Upper lobe of left lung (tissue), 6 donors: ENCODE results near the gene BLOC1S5. TPM values are rescaled to one million over a fixed set of nuclear protein-coding genes. Genes with fewer than 3 reads are reported as not detected.

Experiments
- ATAC-seq, 2 donors: fragments of 200-7000 bp; cut with Tn5 transposase; one replicate each; pipeline ENCODE4 v1.9.1; 2022; ENCODE audit warnings: mild to moderate bottlenecking in 2 of 2, moderate library complexity in 2 of 2; ENCODE audit not compliant: low FRiP score in 2 of 2
- DNase-seq, 2 donors: peaks; one replicate each; pipeline ENCODE4 v3.0.0-alpha.2; 2019 to 2020
- H3K27ac ChIP-seq, 4 donors: fragments of 200-600 bp; sonication (generic); one replicate each; pipeline ENCODE4 v1.5.1; 2016 to 2019
- H3K27me3 ChIP-seq, 4 donors: fragments of 200-600 bp; sonication (generic); one replicate each; pipeline ENCODE4 v1.5.1; 2017 to 2019
- H3K36me3 ChIP-seq, 4 donors: fragments of 200-600 bp; sonication (generic); one replicate each; pipeline ENCODE4 v1.5.1; 2016 to 2019
- H3K4me1 ChIP-seq, 4 donors: fragments of 200-600 bp; sonication (generic); one replicate each; pipeline ENCODE4 v1.5.1; 2018 to 2019
- H3K4me3 ChIP-seq, 4 donors: fragments of 200-600 bp; sonication (generic); one replicate each; pipeline ENCODE4 v1.5.1; 2017 to 2019; ENCODE audit warnings: mild to moderate bottlenecking in 2 of 4, moderate library complexity in 1 of 4
- H3K9me3 ChIP-seq, 4 donors: fragments of 200-600 bp; sonication (generic); one replicate each; pipeline ENCODE4 v1.5.1; 2018 to 2019
- CTCF ChIP-seq, 6 experiments: fragments of 450-650 bp in 4 of 6; fragments of 200-600 bp in 2 of 6; sonication (generic) in 2 of 6; IDR thresholded peaks; one replicate each; pipeline ENCODE4 v1.5.1; 2016 to 2019; ENCODE audit warnings: antibody characterized with exemption in 6 of 6
- EP300 ChIP-seq, 4 donors: sonication (generic); formaldehyde crosslinking; IDR thresholded peaks; one replicate each; pipeline ENCODE4 v1.5.1; 2017; ENCODE audit warnings: antibody characterized with exemption in 4 of 4, control low read depth in 2 of 4
- POLR2A ChIP-seq, 4 donors: fragments of 450-650 bp; IDR thresholded peaks; one replicate each; pipeline ENCODE4 v1.5.1; 2016 to 2017; ENCODE audit warnings: antibody characterized with exemption in 4 of 4, mild to moderate bottlenecking in 2 of 4
- POLR2AphosphoS5 ChIP-seq, 2 donors: sonication (generic); formaldehyde crosslinking; IDR thresholded peaks; one replicate each; pipeline ENCODE4 v1.5.1; 2017; ENCODE audit warnings: antibody characterized with exemption in 2 of 2
- WGBS, 2 donors: methylation state at CpG; one replicate each; pipeline ENCODE4 v1.1.5; 2017 to 2018; 5-methylcytosine and 5-hydroxymethylcytosine counted together
- total RNA-seq, 6 donors: library from RNA; depleted of rRNA in 4 of 6; stranded (reverse); fragments of >200 nt in 4 of 6; gene quantifications; one replicate each; pipeline versions ENCODE4 v1.1.0 to v1.2.1, GENCODE V29; 2016 to 2021
- donor health status: DM: no; HTN: no; CAD: no; lungs with moderate emphysema.
- donor health status: DM: no; HTN: yes; CAD: no; lungs with severe emphysema.

Gene BLOC1S5
- total RNA-seq, 6 donors from 2014 or later, result 10.0 to 15.0 (median 11.9) TPM

DNA sequence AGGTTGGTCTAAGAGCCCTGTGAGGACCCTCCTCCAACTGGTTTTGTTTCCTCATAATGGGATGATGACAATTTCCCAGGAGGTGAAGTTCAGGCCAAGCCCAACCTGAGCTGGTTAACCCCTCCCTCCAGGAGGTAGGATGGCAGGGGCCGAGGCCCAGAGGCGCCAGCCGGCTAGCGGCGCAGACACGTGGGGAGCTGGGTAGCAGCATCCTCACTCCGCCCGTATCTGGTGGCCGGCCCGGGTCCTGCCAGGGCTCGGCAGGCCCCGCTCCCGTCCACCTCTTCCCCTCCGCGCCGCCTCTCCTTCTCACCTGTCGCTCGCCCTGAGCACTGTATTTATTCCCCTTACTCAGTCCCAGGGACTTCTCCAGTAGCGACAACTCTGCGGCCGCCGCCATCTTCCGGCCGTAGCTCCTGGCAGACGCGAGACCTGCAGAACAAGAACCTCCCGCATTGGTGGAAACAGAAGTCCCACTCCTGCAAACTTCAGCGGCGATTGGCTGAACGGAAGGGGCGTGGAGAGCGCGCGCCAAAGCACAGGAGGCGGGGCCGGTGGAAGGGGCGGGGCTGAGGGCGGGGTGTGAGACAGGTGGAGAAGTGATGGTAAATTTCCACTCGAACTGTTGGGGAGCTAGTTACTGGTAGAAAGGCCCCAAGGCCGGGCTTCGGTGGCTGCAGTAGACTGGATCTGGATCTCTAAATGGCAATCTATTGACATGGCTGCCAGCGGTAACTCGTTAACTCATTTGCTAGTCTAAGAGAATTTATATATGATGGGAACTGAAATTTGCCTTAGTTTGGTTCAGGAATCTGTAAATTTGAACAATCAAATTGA is 38.2 kb upstream of the BLOC1S5 start, which contains the start of gene EEF1E1:
TSS of gene EEF1E1 (minus strand) at position 427 of the 837 bp plus-strand sequence. CDS start at position 400, 27 bp downstream.
- Histone ChIP-seq H3K27me3 (no peaks in the 10 kb centered on the region), H3K4me1 (peaks cover 0 to 18% (median 10%) of the 10 kb centered on the region in 4 donors)
- 1 to 2% methylated on average over 38 to 43 of the region's 43 CpGs for WGBS, 2 donors

GRCh38 chr6:8100159-8100854 is 36.1 kb upstream of the BLOC1S5 start:
- H3K36me3 ChIP-seq, result peaks cover 5 to 20% (median 14%) of the 10 kb centered on the region in 4 donors
- H3K27ac ChIP-seq, result no peak overlapping the region
- 75 to 84% methylated on average over 8 of the region's 8 CpGs for WGBS, 2 donors
- H3K27me3 ChIP-seq, result no peaks in the 10 kb centered on the region
- no peak for ATAC-seq
- H3K9me3 ChIP-seq, result no peaks in the 10 kb centered on the region
- TF ChIP-seq EP300 (IDR thresholded peaks at IDR 0.05) (no peak), POLR2AphosphoS5 (IDR thresholded peaks at IDR 0.05) (no peak), POLR2A (IDR thresholded peaks at IDR 0.05) (no peak), CTCF (IDR thresholded peaks at IDR 0.05) (no peak)
- no peak overlapping the region for H3K4me3 ChIP-seq
- no peak for DNase-seq
- H3K4me1 ChIP-seq, result peaks cover 0 to 18% (median 10%) of the 10 kb centered on the region in 4 donors

More for the DNA sequence above, 38.2 kb upstream of the BLOC1S5 start, which contains the start of gene EEF1E1:
- Histone ChIP-seq H3K4me3 (peak within 1 kb of the TSS; percentile 85 to 97 (median 94)), H3K27ac (peak within 1 kb of the TSS; percentile 61 to 82 (median 70)), H3K36me3 (peaks cover 0 to under 1% (median 0%) of the 10 kb centered on the region in 4 donors), H3K9me3 (no peaks in the 10 kb centered on the region)
- TF ChIP-seq CTCF (IDR thresholded peaks at IDR 0.05), result peak in 1 of 6 experiments; percentile 15
- peak; percentile 62 to 63 for TF ChIP-seq POLR2AphosphoS5 (IDR thresholded peaks at IDR 0.05)
- TF ChIP-seq POLR2A (IDR thresholded peaks at IDR 0.05), result peak in 2 of 4 donors; percentile 13 to 54
- TF ChIP-seq EP300 (IDR thresholded peaks at IDR 0.05), result no peak
- DNase-seq (peak; percentile 95 to 99), ATAC-seq (peak; percentile 99)

DNA sequence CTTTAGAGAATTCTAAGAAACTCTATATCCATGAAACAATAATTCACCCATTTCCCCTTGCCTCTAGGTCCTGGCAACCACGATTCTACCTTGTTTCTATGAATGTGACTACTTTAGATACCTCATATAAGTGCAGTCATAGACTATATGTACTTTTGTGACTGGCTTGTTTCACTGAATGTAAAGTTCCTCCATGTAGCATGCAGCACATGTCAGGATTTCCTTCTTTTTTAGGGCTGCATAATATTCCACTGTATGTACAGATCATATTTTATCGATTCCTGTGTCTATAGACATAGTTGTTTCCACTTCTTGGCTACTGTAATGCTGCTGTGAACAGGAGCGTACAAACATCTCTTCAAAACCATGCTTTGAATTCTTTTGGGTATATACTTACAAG is 26.5 kb upstream of the BLOC1S5 start:
- peaks cover 0 to 65% (median 30%) of the 10 kb centered on the region in 4 donors for H3K36me3 ChIP-seq
- 95 to 98% methylated on average over 3 of the region's 3 CpGs for WGBS, 2 donors
- H3K4me1 ChIP-seq, result no peaks in the 10 kb centered on the region
- no peak for ATAC-seq
- no peaks in the 10 kb centered on the region for H3K9me3 ChIP-seq
- no peak for TF ChIP-seq POLR2AphosphoS5 (IDR thresholded peaks at IDR 0.05)
- TF ChIP-seq POLR2A (IDR thresholded peaks at IDR 0.05), result no peak
- no peak for TF ChIP-seq EP300 (IDR thresholded peaks at IDR 0.05)
- DNase-seq, result no peak
- H3K4me3 ChIP-seq, result no peak overlapping the region
- H3K27me3 ChIP-seq, result no peaks in the 10 kb centered on the region
- no peak overlapping the region for H3K27ac ChIP-seq

DNA sequence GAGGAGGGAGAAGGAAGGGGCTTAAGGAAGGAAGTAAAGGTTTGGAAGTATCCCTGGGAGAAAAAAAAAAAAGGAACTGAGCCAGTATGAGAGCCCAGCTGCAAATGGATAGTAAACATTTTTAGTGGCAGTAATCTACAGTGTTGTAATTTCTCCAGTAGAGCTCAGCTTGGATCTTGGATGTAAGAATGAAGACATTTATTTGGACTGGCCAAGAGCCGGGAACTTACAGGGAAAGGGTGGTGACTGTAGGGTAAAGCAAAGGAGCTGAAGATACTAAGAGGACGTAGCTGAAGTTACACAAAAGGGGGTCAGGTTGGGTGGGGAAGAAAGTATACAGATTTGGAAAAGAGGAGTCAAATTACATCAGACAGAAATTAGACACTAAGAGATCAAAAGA is 24.7 kb upstream of the BLOC1S5 start:
- WGBS, 2 donors, result 97 to 98% methylated on average over 2 of the region's 2 CpGs
- ATAC-seq (no peak), DNase-seq (no peak)
- TF ChIP-seq POLR2A (IDR thresholded peaks at IDR 0.05) (no peak), EP300 (IDR thresholded peaks at IDR 0.05) (no peak), CTCF (IDR thresholded peaks at IDR 0.05) (no peak), POLR2AphosphoS5 (IDR thresholded peaks at IDR 0.05) (no peak)
- H3K27me3 ChIP-seq, result no peaks in the 10 kb centered on the region
- H3K4me1 ChIP-seq, result peaks cover 1 to 13% (median 7%) of the 10 kb centered on the region in 4 donors
- peaks cover 0 to 49% (median 18%) of the 10 kb centered on the region in 4 donors for H3K36me3 ChIP-seq
- H3K27ac ChIP-seq, result no peak overlapping the region
- H3K4me3 ChIP-seq, result no peak overlapping the region
- H3K9me3 ChIP-seq, result no peaks in the 10 kb centered on the region
